GM23338 (cell line): ENCODE measurements around the gene GJD2. TPM values are rescaled to one million over a fixed set of nuclear protein-coding genes. Genes with fewer than 3 reads are reported as not detected.

ENCODE experiments used
- ATAC-seq: fragments of 200-7000 bp; cut with Tn5 transposase; 3 replicates; pipeline ENCODE4 v1.9.1; 2020
- DNase-seq: peaks from one replicate; pipeline ENCODE4 v3.0.0-alpha.2; 2015; ENCODE audit warnings: low spot score
- H2AFZ ChIP-seq: fragments of 200-600 bp; sonication (generic); 2 replicates; pipeline ENCODE4 v1.8.0; 2016; ENCODE audit warnings: antibody characterized with exemption, mild to moderate bottlenecking, moderate library complexity
- H3F3A ChIP-seq: fragments of 200-600 bp; sonication (generic); replicated peaks from 2 replicates; pipeline ENCODE4 v1.8.0; 2017; ENCODE audit warnings: antibody characterized with exemption, mixed run types, low read depth
- H3K27ac ChIP-seq: fragments of 200-600 bp; sonication (generic); 2 replicates; pipeline ENCODE4 v1.6.1; 2016; ENCODE audit warnings: low read depth
- H3K27me3 ChIP-seq: fragments of 200-600 bp; sonication (generic); 2 replicates; pipeline ENCODE4 v1.8.0; 2016; ENCODE audit warnings: mild to moderate bottlenecking, mixed run types, moderate library complexity; ENCODE audit not compliant: insufficient read depth
- H3K36me3 ChIP-seq: fragments of 200-600 bp; sonication (generic); 2 replicates; pipeline ENCODE4 v1.8.0; 2016; ENCODE audit warnings: mild to moderate bottlenecking; ENCODE audit not compliant: insufficient read depth
- H3K4me1 ChIP-seq: fragments of 200-600 bp; sonication (generic); 2 replicates; pipeline ENCODE4 v1.8.0; 2016; ENCODE audit warnings: mild to moderate bottlenecking, moderate library complexity; ENCODE audit not compliant: insufficient read depth
- H3K4me2 ChIP-seq: fragments of 200-600 bp; sonication (generic); 2 replicates; pipeline ENCODE4 v1.7.1; 2017; ENCODE audit warnings: mixed run types
- H3K4me3 ChIP-seq: fragments of 200-600 bp; sonication (generic); 2 replicates; pipeline ENCODE4 v1.6.1; 2016; ENCODE audit warnings: mixed run types
- H3K79me2 ChIP-seq: fragments of 200-600 bp; sonication (generic); replicated peaks from 2 replicates; pipeline ENCODE4 v1.8.0; 2017; ENCODE audit warnings: mild to moderate bottlenecking; ENCODE audit not compliant: insufficient read depth
- H3K9me2 ChIP-seq: fragments of 200-600 bp; sonication (generic); 2 replicates; pipeline ENCODE4 v1.8.0; 2017; ENCODE audit not compliant: insufficient read depth
- H4K20me1 ChIP-seq: fragments of 200-600 bp; sonication (generic); replicated peaks from 2 replicates; pipeline ENCODE4 v1.8.0; 2017; ENCODE audit warnings: mild to moderate bottlenecking; ENCODE audit not compliant: insufficient read depth
- H3K27ac Mint-ChIP-seq: 2 replicates; pipeline ENCODE4 v1.8.0; 2020; ENCODE audit warnings: inconsistent platforms, mild to moderate bottlenecking, moderate library complexity, mixed read lengths
- H3K27me3 Mint-ChIP-seq: 3 replicates; pipeline ENCODE4 v1.8.0; 2022; ENCODE audit warnings: low read depth, mild to moderate bottlenecking, moderate library complexity, mixed read lengths, inconsistent platforms; ENCODE audit not compliant: insufficient read depth, poor library complexity
- H3K36me3 Mint-ChIP-seq: 3 replicates; pipeline ENCODE4 v1.8.0; 2021; ENCODE audit warnings: low read depth, mild to moderate bottlenecking, inconsistent platforms, moderate library complexity, mixed read lengths
- H3K4me1 Mint-ChIP-seq: 3 replicates; pipeline ENCODE4 v1.8.0; 2020; ENCODE audit warnings: mild to moderate bottlenecking, inconsistent platforms, mixed read lengths
- H3K4me3 Mint-ChIP-seq: 3 replicates; pipeline ENCODE4 v1.8.0; 2021; ENCODE audit warnings: moderate library complexity, mild to moderate bottlenecking, inconsistent platforms, mixed read lengths
- H3K9me3 Mint-ChIP-seq: 3 replicates; pipeline ENCODE4 v1.8.0; 2020; ENCODE audit warnings: moderate library complexity, mild to moderate bottlenecking, inconsistent platforms, mixed read lengths
- CREB1 ChIP-seq: fragments of 250-450 bp; sonication (Bioruptor Pico); IDR thresholded peaks from 2 replicates; pipeline ENCODE4 v1.5.0; 2020; ENCODE audit warnings: low read depth, mild to moderate bottlenecking, moderate library complexity
- CTCF ChIP-seq, 2 experiments: fragments of 200-600 bp in 1 of 2; sonication (generic) in 1 of 2; conservative IDR thresholded peaks; 2 replicates each; pipeline versions ENCODE4 v1.5.1 to v1.6.1; 2016 to 2017; ENCODE audit warnings: antibody characterized with exemption in 2 of 2, low read depth in 2 of 2, mild to moderate bottlenecking in 2 of 2, moderate library complexity in 1 of 2
- EZH2 ChIP-seq: fragments of 200-600 bp; sonication (generic); IDR thresholded peaks from one replicate; pipeline ENCODE4 v1.8.0; 2017; ENCODE audit warnings: antibody characterized with exemption, mild to moderate bottlenecking, low read depth; ENCODE audit not compliant: unreplicated experiment
- EZH2phosphoT487 ChIP-seq: fragments of 200-600 bp; sonication (generic); IDR thresholded peaks from one replicate; pipeline ENCODE4 v1.8.1; 2018; ENCODE audit warnings: antibody characterized with exemption; ENCODE audit not compliant: unreplicated experiment
- JUNB ChIP-seq: IDR thresholded peaks from one replicate; pipeline ENCODE4 v1.6.1; 2016; ENCODE audit warnings: antibody characterized with exemption; ENCODE audit not compliant: unreplicated experiment
- NANOG ChIP-seq: IDR thresholded peaks from 2 replicates; pipeline ENCODE4 v1.6.1; 2016; ENCODE audit warnings: antibody characterized with exemption, borderline replicate concordance
- POLR2AphosphoS5 ChIP-seq: IDR thresholded peaks from 2 replicates; pipeline ENCODE4 v1.6.1; 2016; ENCODE audit warnings: antibody characterized with exemption, low read depth
- REST ChIP-seq: IDR thresholded peaks from one replicate; pipeline ENCODE4 v1.6.1; 2018; ENCODE audit warnings: antibody characterized with exemption; ENCODE audit not compliant: unreplicated experiment
- STAT1 ChIP-seq: IDR thresholded peaks from one replicate; pipeline ENCODE4 v1.6.1; 2016; ENCODE audit warnings: antibody characterized with exemption; ENCODE audit not compliant: unreplicated experiment
- ZNF114 ChIP-seq: fragments of 250-450 bp; sonication (Bioruptor Pico); IDR thresholded peaks from 2 replicates; pipeline ENCODE4 v1.5.0; 2020; ENCODE audit warnings: mild to moderate bottlenecking, moderate library complexity
- polyA plus RNA-seq: library from polyadenylated mRNA; unstranded; fragments of >200 nt; fragmentation: Nextera tagmentation; extraction: Ambion mirVana; gene quantifications from 2 replicates; pipeline ENCODE4 v1.2.1, GENCODE V29; 2016
- total RNA-seq: library from RNA; depleted of rRNA; stranded (reverse); fragments of >200 nt; shearing (Covaris generic); gene quantifications from 2 replicates; pipeline ENCODE4 v1.2.3, GENCODE V29; 2014
- TF ChIP-seq, protein P1 (sequence below): IDR thresholded peaks from 2 replicates; pipeline ENCODE4 v1.6.1; 2016; ENCODE audit warnings: antibody characterized with exemption

The GJD2 gene
- total and polyA plus RNA-seq, 2 experiments from 2014 or later: 0.29 to 0.63 TPM

GRCh38 chr15:34708422-34708821 lies 46.4 kb downstream of the GJD2 start:
- Mint-ChIP-seq H3K4me3 (no peak overlapping the region), H3K27ac (no peak overlapping the region), H3K36me3 (no peaks in the 10 kb centered on the region), H3K27me3 (no peaks in the 10 kb centered on the region), H3K4me1 (no peaks in the 10 kb centered on the region), H3K9me3 (no peaks in the 10 kb centered on the region)
- DNase-seq: peak; percentile 81
- ATAC-seq: peak; percentile 97
- H3K27ac ChIP-seq: no peak overlapping the region
- no peaks in the 10 kb centered on the region for H3F3A ChIP-seq
- 0 out of 2 replicates have a peak, but pooled peaks cover 4% of the 10 kb centered on the region for H3K4me1 ChIP-seq
- H3K36me3 ChIP-seq: no peaks in the 10 kb centered on the region
- no peaks in the 10 kb centered on the region for H3K79me2 ChIP-seq
- H3K4me3 ChIP-seq: no peak overlapping the region
- no peak overlapping the region for H3K4me2 ChIP-seq
- no peaks in the 10 kb centered on the region for H3K9me2 ChIP-seq
- no peak overlapping the region for H2AFZ ChIP-seq
- H3K27me3 ChIP-seq: no peaks in the 10 kb centered on the region
- TF ChIP-seq CREB1 (no peak), CTCF (conservative IDR thresholded peaks at IDR 0.05; ENCODE audit: low read depth in 2 of 2) (peak; percentile 92 to 97), POLR2AphosphoS5 (no peak), EZH2phosphoT487 (no peak), EZH2 (no peak), STAT1 (no peak), REST (no peak)
- no peaks in the 10 kb centered on the region for H4K20me1 ChIP-seq

- no peaks in the 10 kb centered on the region for H3K9me2 ChIP-seq
- H3K27me3 ChIP-seq: no peaks in the 10 kb centered on the region
- DNase-seq: peak; percentile 29
- H3K27ac Mint-ChIP-seq: no peak overlapping the region
- no peak overlapping the region for H3K27ac ChIP-seq
- H3K4me1 Mint-ChIP-seq: peaks cover 10% of the 10 kb centered on the region
- H3K36me3 ChIP-seq: no peaks in the 10 kb centered on the region
- H3K4me1 ChIP-seq: peaks cover 8% of the 10 kb centered on the region
- peak overlapping the region; percentile 40; the same call in 1 of the 2 replicates for H2AFZ ChIP-seq
- no peaks in the 10 kb centered on the region for H3K79me2 ChIP-seq
- H3K36me3 Mint-ChIP-seq: no peaks in the 10 kb centered on the region
- H3K9me3 Mint-ChIP-seq: no peaks in the 10 kb centered on the region
- no peaks in the 10 kb centered on the region for H4K20me1 ChIP-seq
- no peak overlapping the region for H3K4me3 Mint-ChIP-seq
- H3F3A ChIP-seq: no peaks in the 10 kb centered on the region
- H3K4me3 ChIP-seq: no peak overlapping the region
- no peak; the same call in 2 of the 3 replicates for ATAC-seq
- H3K27me3 Mint-ChIP-seq: no peaks in the 10 kb centered on the region
- H3K4me2 ChIP-seq: no peak overlapping the region
- TF ChIP-seq ZNF114: no peak
- TF ChIP-seq, protein P1, sequence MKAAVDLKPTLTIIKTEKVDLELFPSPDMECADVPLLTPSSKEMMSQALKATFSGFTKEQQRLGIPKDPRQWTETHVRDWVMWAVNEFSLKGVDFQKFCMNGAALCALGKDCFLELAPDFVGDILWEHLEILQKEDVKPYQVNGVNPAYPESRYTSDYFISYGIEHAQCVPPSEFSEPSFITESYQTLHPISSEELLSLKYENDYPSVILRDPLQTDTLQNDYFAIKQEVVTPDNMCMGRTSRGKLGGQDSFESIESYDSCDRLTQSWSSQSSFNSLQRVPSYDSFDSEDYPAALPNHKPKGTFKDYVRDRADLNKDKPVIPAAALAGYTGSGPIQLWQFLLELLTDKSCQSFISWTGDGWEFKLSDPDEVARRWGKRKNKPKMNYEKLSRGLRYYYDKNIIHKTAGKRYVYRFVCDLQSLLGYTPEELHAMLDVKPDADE: no peak
- no peak for TF ChIP-seq CREB1
- no peak for TF ChIP-seq CTCF (conservative IDR thresholded peaks at IDR 0.05; ENCODE audit: low read depth in 2 of 2)
- TF ChIP-seq REST: no peak
- no peak for TF ChIP-seq EZH2phosphoT487
- TF ChIP-seq JUNB: no peak
- no peak for TF ChIP-seq STAT1
- no peak for TF ChIP-seq NANOG
These were observed 53.3 kb downstream of the GJD2 start for GRCh38 chr15:34701536-34701935.
